NCI-H526 treated with DMSO at 0.1 percent for 48 hours (cell line): ENCODE data around the gene ANKDD1A.

Source experiments
- DNase-seq: peaks from one replicate; lab custom pipeline; 2025; lab: John Stamatoyannopoulos, UW

ANKDD1A gene

GRCh38 chr15:64895285-64896065, 16.2 kb upstream of the ANKDD1A start:
- DNase-seq: no peak

GRCh38 chr15:64896371-64897069, 15.2 kb upstream of the ANKDD1A start:
- no peak for DNase-seq

DNA sequence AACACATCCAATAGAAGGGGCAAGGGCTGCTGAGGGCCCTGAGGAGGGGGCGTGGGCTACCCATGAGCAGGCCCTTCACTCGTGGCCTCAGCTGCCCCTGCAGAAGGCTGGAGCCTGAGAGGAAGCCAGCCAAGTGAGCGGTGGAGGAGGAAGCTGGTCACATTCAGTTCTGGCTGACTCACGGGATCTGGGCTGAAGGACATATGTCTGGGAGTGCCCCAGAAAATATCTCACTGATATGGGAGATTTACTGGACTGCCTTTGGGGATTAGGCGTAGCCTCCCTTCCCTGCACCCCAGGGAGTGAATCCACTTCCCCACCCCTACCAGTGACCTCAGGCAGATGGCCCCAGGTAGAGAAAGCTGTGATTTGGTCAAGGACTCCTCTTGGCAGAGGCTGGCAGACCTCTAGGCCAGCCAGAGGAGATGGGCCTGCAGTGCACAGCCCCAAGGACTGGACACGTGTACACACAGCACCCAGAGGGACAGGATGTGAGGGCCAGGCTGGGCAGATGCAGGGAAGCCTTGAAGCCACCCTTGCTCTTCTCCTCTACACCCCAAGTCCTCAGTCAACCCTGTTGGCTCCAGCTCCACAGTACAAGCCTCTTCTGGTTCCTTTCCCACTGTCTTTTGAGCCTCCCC, 14.2 kb upstream of the ANKDD1A start:
- no peak for DNase-seq

- DNase-seq: no peak
Observed at GRCh38 chr15:64898406-64898805, 13.3 kb upstream of the ANKDD1A start.

DNA sequence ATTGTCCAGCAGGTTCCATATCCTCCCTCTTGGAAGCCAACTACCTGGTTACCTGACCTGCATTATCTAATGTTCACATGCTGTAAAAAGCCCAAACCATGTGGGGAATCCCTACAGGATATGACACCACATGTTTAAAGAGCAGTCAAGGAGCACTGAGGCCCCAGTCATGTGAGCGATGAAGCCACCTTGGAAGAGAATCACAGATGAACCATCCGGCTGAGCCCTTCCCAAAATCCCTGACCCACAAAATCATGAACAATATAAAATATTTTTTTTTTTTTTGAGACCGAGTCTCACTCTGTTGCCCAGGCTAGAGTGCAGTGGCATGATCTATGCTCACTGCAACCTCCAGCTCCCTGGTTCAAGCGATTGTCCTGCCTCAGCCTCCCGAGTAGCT, 10.6 kb upstream of the ANKDD1A start:
- DNase-seq: no peak

GRCh38 chr15:64901914-64902313, 9.8 kb upstream of the ANKDD1A start:
- DNase-seq: no peak

DNA sequence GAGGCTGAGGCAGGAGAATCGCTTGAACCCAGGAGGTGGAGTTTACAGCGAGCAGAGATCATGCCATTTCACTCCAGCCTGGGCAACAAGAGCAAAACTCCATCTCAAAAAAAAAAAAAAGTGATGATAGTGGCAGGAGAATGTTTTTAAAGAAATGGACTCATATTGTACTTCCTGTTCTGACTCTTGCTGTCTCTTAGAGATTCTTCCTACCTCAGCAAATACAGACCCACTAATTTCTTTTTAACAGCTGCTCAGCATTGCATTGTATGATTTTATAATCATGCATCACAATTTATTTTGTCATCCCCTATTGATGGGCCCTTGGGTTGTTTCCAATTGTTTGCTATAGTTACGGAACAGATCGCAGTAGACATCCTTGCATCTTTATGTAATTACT, 8.8 kb upstream of the ANKDD1A start:
- no peak for DNase-seq

- no peak for DNase-seq
Observed at GRCh38 chr15:64903326-64903950, 8.3 kb upstream of the ANKDD1A start.

- no peak for DNase-seq
Observed at GRCh38 chr15:64904189-64904588, 7.5 kb upstream of the ANKDD1A start.

DNA sequence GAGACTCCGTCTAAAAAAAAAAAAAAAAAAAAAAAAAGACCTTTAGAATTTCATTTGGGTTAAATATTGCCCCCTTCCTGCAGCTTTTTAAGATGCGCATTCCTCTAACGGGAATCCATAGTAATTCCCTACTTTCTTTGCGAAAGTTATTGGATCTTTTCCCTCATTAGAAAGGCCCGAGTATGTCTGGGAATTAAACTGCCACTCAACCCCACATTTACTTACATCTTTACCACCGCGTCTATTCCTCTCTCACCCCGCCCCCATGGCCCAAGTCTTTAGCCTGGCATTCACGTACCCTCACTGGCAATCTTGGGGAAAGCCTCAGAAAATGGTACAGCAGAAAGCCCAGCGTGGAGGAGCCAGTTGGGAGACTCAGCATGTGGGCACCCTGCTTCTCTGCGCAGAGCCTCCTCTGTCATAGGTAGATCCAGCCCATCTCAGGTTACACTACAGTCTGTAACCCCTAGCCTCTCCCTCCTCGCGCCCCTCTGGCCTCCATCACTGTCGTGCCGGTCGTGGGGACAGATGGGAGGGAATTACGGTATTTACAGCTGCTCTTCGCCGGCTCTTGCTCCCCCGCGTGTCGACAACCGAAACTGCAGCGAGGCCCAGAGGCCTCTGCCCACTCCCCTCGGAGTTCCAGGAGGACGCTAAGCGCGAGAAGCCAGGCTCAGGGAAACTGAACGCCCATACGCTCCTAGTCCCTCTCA, 6.4 kb upstream of the ANKDD1A start:
- DNase-seq: no peak

GRCh38 chr15:64905941-64906340, 5.8 kb upstream of the ANKDD1A start:
- no peak for DNase-seq

- DNase-seq: no peak
Observed at GRCh38 chr15:64906402-64906801, 5.3 kb upstream of the ANKDD1A start.

DNA sequence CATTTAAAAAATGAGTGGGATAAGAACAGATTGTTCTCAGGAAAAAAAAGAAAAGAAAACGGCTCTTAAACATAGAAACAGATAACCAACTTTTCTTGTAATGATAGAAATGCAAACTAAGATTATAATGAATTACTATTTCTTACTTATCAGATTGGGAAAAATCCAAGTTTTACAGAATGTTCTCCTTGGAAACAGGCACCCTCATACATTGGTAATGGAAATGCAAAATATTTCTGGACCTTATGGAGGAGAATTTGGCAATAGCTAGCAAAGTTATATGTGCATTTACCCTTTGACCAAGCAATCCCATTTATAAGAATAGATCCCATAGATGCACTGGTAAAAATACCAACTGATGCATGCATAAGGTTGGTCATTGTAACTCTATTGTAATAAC, 3.7 kb upstream of the ANKDD1A start:
- DNase-seq: no peak

DNA sequence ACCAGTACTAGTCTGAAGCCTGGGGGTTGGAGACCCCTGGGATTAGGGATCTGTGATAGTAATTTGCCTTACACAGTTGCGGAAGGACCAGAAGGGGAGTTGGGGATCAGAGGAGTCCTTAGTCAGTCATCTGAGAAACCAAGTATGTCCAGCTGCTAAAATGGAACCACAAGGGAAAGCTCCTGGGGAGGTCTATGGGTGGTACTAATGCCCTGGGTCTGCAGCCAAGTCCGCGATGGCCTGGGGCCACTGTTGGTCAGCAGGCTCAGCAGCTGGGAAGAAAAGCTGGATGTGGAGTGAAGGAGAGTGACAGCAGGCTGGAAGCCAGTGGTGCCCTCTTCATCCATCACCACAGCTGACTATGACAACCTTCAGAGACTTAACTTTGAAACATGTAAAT, 2.2 kb upstream of the ANKDD1A start:
- DNase-seq: no peak

GRCh38 chr15:64912379-64913325, 950 bp downstream of the ANKDD1A start:
- DNase-seq: no peak

DNA sequence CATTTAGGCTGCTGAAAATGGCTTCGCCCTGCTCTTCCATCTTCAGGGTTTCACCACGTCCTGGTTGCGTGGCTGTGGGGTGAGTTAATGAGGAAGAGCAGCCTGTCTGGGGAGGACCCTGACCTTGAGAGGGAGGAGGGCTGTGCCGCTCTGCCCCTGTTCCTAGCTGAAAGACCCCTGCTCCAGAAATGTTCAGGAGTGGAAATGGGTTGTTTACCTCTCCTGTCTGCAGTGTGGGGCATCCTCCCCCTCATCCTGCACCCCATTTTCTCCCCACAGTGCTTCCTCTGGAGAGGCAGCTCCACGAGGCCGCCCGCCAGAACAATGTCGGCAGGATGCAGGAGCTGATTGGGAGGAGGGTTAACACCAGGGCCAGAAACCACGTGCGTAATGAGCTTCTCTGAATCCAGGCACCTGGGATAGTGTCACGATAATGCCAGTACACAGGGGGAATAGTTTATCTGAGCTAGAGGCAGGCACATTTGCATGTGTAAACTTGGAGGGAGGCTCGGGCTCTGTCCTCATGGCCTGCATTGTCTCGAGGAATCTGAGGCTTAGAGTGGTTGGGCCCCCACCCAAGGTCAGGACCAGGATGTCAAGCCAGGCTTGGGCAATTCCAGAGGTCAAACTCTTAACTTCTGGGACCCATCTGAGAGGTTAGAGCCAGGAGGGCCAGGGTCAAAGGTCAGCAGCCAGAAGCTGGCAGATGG, 4.0 kb downstream of the ANKDD1A start:
- peak; percentile 95 for DNase-seq

GRCh38 chr15:64916365-64916764, 4.7 kb downstream of the ANKDD1A start:
- DNase-seq: no peak

DNA sequence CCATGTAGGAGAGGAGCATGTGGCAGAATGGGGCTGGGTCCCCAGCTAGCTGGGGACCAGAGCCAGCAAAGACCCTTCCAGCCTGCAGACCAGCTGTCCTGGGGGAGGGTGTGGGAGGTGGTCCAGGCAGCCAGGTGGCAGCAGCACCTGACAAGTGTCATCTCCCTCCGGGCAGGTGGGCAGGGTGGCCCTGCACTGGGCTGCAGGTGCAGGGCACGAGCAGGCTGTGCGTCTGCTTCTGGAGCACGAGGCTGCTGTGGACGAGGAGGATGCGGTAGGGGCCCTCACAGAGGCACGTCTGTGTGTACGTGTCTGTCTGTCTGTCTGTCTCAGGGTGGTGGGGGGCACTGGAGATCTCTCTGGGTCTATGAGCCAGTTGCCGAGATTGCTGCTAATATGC, 5.5 kb downstream of the ANKDD1A start:
- DNase-seq: no peak

DNA sequence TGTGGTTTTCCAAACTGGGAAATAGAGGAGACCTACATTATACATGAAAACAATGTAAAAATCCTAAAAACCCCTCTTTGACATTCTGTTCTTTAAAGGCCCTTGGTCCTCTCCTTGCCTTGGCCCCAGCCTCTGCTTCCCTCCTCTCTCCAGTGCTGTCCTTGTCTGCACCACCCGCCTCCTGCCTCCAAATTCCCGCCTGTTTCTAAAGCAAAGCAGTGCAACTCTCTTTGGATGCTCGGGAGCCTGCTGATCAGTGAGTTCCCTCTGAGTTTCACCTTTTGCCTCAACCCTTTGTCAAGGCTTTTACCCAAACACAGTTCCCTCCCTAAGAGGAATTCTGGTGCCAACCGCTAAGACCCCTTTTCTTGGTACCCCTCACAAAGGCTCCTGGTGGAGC, 8.0 kb downstream of the ANKDD1A start:
- DNase-seq: no peak

DNA sequence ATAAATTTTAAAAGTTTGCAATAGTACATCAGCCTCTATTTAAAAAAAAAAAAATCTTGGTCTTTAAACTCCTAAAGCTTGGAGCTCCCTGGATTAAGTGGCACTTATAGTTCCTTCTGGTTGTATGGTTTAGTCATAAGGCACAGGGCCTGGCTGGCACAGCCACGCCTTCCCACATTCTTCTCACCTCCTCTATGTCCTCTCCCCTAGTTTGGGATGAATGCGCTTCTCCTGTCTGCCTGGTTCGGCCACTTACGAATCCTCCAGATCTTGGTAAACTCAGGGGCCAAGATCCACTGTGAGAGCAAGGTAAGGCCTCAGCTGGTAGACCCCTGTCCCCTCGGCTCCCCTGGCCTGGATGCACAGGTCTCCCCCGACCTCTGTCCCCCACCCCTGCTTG, 10.0 kb downstream of the ANKDD1A start:
- DNase-seq: no peak
